GM12878 (cell line): ENCODE measurements around the gene TCF4. TPM values are rescaled to one million over a fixed set of nuclear protein-coding genes. Genes with fewer than 3 reads are reported as not detected.

ENCODE experiments used
- ATAC-seq: fragments of 200-7000 bp; cut with Tn5 transposase; 3 replicates; pipeline ENCODE4 v1.9.1; 2020; ENCODE audit warnings: mild to moderate bottlenecking, moderate library complexity
- BruUV-seq: library from RNA; stranded (reverse); fragments of 400-500 nt; replicated peaks from 2 replicates; lab custom pipeline; 2021; lab: Mats Ljungman, UMichigan
- CTCF ChIA-PET: fragments of 300-600 bp; sonication (Branson Sonifier 250); formaldehyde crosslinking; extraction: SDS; loops from one replicate; lab custom pipeline; 2021; ENCODE audit warnings: inconsistent platforms; lab: Yijun Ruan, JAX
- POLR2A ChIA-PET: fragments of 350-600 bp; formaldehyde crosslinking; extraction: SDS; loops from one replicate; lab custom pipeline; 2021; ENCODE audit warnings: inconsistent platforms; lab: Charles Lee
- RAD21 ChIA-PET: fragments of 300-600 bp; sonication (Branson Sonifier 250); formaldehyde crosslinking; loops from one replicate; lab custom pipeline; 2023; ENCODE audit warnings: antibody characterized with exemption; ENCODE audit not compliant: unreplicated experiment; lab: Charles Lee
- SMC1A ChIA-PET: fragments of 300-600 bp; sonication (Branson Sonifier 250); formaldehyde crosslinking; loops from one replicate; lab custom pipeline; 2023; ENCODE audit not compliant: unreplicated experiment, uncharacterized antibody; lab: Charles Lee
- DNase-seq: peaks from one replicate; pipeline ENCODE4 v3.0.0-alpha.2; 2011; ENCODE audit warnings: low read depth, low spot score
- FAIRE-seq: peaks from 3 replicates; lab custom pipeline; 2011; peaks lifted over from hg19 to GRCh38; lab: Jason Lieb, UNC
- H2AFZ ChIP-seq: 2 replicates; pipeline ENCODE4 v1.6.0; 2011; ENCODE audit warnings: low read depth, low read length, control low read depth; ENCODE audit not compliant: control insufficient read depth
- H3K27ac ChIP-seq: 2 replicates; pipeline ENCODE4 v1.5.1; 2011; ENCODE audit warnings: control low read depth; ENCODE audit not compliant: control insufficient read depth, insufficient read depth
- H3K27me3 ChIP-seq, 2 experiments: replicated peaks in 1 of 2; 2 replicates each; pipeline versions ENCODE4 v1.6.0 to v1.6.1; 2011; ENCODE audit warnings: low read length in 1 of 2; ENCODE audit not compliant: control insufficient read depth in 2 of 2, insufficient read depth in 2 of 2
- H3K36me3 ChIP-seq, 2 experiments: 2 replicates each; pipeline ENCODE4 v1.5.1; 2011; ENCODE audit warnings: low read length in 1 of 2; ENCODE audit not compliant: control insufficient read depth in 2 of 2, insufficient read depth in 2 of 2
- H3K4me1 ChIP-seq: 2 replicates; pipeline ENCODE4 v1.6.1; 2011; ENCODE audit warnings: mild to moderate bottlenecking, low read length, moderate library complexity, mixed read lengths; ENCODE audit not compliant: control insufficient read depth, insufficient read depth
- H3K4me2 ChIP-seq: 2 replicates; pipeline ENCODE4 v1.6.0; 2011; ENCODE audit warnings: control low read depth; ENCODE audit not compliant: control insufficient read depth, insufficient read depth
- H3K4me3 ChIP-seq: fragments of 200-600 bp; sonication (generic); 2 replicates; pipeline ENCODE4 v1.5.1; 2016
- H3K79me2 ChIP-seq: 2 replicates; pipeline ENCODE4 v1.6.0; 2011; ENCODE audit warnings: low read length; ENCODE audit not compliant: control insufficient read depth, insufficient read depth
- H3K9ac ChIP-seq: 2 replicates; pipeline ENCODE4 v1.8.0; 2011; ENCODE audit warnings: low read length, control low read depth, mixed read lengths; ENCODE audit not compliant: control insufficient read depth, insufficient read depth
- H3K9me3 ChIP-seq: replicated peaks from 3 replicates; pipeline ENCODE4 v1.5.1; 2011; ENCODE audit warnings: mild to moderate bottlenecking, low read length; ENCODE audit not compliant: control insufficient read depth, insufficient read depth
- H4K20me1 ChIP-seq: 2 replicates; pipeline ENCODE4 v1.6.0; 2011; ENCODE audit not compliant: control insufficient read depth, insufficient read depth
- ATF2 ChIP-seq: IDR thresholded peaks from 2 replicates; pipeline ENCODE4 v1.6.1; 2012; ENCODE audit warnings: low read length, inconsistent platforms
- BCL11A ChIP-seq: IDR thresholded peaks from 2 replicates; pipeline ENCODE4 v1.6.1; 2011; ENCODE audit warnings: low read depth, low read length
- DPF2 ChIP-seq: fragments of 450-650 bp; IDR thresholded peaks from 2 replicates; pipeline ENCODE4 v1.6.1; 2017; ENCODE audit warnings: mild to moderate bottlenecking
- FOXM1 ChIP-seq: IDR thresholded peaks from 2 replicates; pipeline ENCODE4 v1.6.1; 2012; ENCODE audit warnings: low read depth, mild to moderate bottlenecking, inconsistent platforms, low read length, moderate library complexity
- IKZF1 ChIP-seq: fragments of 450-650 bp; conservative IDR thresholded peaks from 2 replicates; pipeline ENCODE4 v1.6.1; 2017; ENCODE audit warnings: antibody characterized with exemption, mild to moderate bottlenecking
- IKZF2 ChIP-seq, 2 experiments: fragments of 450-650 bp; IDR thresholded peaks; 2 replicates each; pipeline ENCODE4 v1.6.1; 2017; ENCODE audit warnings: mild to moderate bottlenecking in 2 of 2, moderate library complexity in 2 of 2
- MTA2 ChIP-seq: fragments of 450-650 bp; IDR thresholded peaks from 2 replicates; pipeline ENCODE4 v1.6.1; 2016; ENCODE audit warnings: low read depth, mild to moderate bottlenecking, moderate library complexity
- NBN ChIP-seq: fragments of 450-650 bp; IDR thresholded peaks from 2 replicates; pipeline ENCODE4 v1.6.1; 2016
- PML ChIP-seq: IDR thresholded peaks from 2 replicates; pipeline ENCODE4 v1.6.1; 2012; ENCODE audit warnings: low read length, inconsistent platforms
- RFX5 ChIP-seq: IDR thresholded peaks from 2 replicates; pipeline ENCODE4 v1.6.1; 2011; ENCODE audit warnings: low read depth, low read length, improper control_type of control experiment
- WGBS: methylation state at CpG from one replicate; pipeline ENCODE4 v1.1.6; 2016; ENCODE audit warnings: low lambda C conversion rate; ENCODE audit not compliant: insufficient replicate concordance, insufficient coverage; ENCODE audit errors: missing lambda C conversion rate; 5-methylcytosine and 5-hydroxymethylcytosine counted together
- in situ Hi-C: fragments of 300-500 bp; cut with MboI; formaldehyde crosslinking; loops from 9 replicates; pipeline ENCODE4 v1.14.3; 2018; ENCODE audit warnings: mixed read lengths
- intact Hi-C: fragments of 100-400 bp; cut with micrococcal nuclease; formaldehyde crosslinking; loops from one replicate; pipeline ENCODE4 v1.14.2; 2022; ENCODE audit not compliant: unreplicated experiment
- polyA plus RNA-seq, 11 experiments: library from polyadenylated mRNA; depleted of rRNA in 4 of 11; unstranded in 6 of 11; stranded (reverse) in 5 of 11; fragments of >200 nt; fragmentation: Nextera tagmentation in 4 of 11; fragmentation: Illumina TruSeq in 1 of 11; extraction: Ambion mirVana in 4 of 11; extraction: Trizol in 1 of 11; gene quantifications; 1 replicate in 1 of 11; 2 replicates in 10 of 11; pipeline versions ENCODE4 v1.2.1 to v1.2.3, GENCODE V29; 2011 to 2016; ENCODE audit warnings: inconsistent platforms in 2 of 11, missing spikeins in 2 of 11, low read depth in 1 of 11
- total RNA-seq, 4 experiments: library from RNA; depleted of rRNA in 3 of 4; stranded (reverse); fragments of >200 nt in 3 of 4; fragmentation: Illumina TruSeq in 1 of 4; extraction: Trizol in 1 of 4; gene quantifications; 2 replicates each; pipeline versions ENCODE4 v1.2.1 to v1.2.3, GENCODE V29; 2013 to 2021
- TF ChIP-seq, protein P1 (sequence below): fragments of 450-650 bp; formaldehyde crosslinking; IDR thresholded peaks from 2 replicates; pipeline ENCODE4 v1.4.0; 2020; ENCODE audit warnings: mild to moderate bottlenecking, moderate library complexity
- TF ChIP-seq, protein P2 (sequence below): fragments of 450-650 bp; IDR thresholded peaks from 2 replicates; pipeline ENCODE4 v1.6.1; 2017; ENCODE audit warnings: mild to moderate bottlenecking, moderate library complexity

TCF4 gene
- total and polyA plus RNA-seq, 10 of the 15 experiments (the other 5 are each of a cell fraction or from before 2014, with no cell fraction given) = 15.2 to 94.0 (median 31.5) TPM

DNA sequence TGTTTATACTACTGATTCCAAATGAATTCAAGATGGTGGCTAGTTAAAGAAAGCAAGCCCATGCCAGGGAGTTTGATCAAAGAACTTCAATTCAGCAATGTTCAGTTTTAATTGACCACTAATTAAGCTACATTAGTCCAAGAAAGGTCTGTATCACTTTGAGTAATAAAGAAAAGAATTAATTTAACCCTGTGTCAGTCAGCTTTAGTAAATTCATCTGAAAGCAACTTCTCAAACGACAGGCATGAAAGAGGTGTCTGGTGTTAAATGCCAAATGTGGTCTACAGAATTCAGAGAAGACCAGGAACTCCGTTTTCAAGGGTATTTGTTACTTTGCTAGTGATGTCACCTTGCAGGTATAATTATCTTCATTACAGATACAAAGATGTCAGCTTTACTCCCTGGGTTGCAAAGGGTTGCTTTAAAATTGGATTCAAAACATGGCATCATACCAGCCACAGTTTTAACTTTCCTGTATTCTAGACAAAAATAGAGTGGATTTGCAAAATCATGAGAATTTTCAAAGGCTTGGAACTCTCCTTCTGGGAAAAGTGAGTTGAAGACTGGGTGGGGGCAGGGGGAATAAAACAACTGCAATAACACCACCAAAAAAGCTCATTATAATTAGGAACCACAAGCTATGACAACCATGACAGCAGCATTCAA, 281.5 kb downstream of the TCF4 start:
- in situ Hi-C loops (loop anchor here (25.0 kb wide), 1 partner anchor 1044 kb away; the partner anchor contains the start of gene POLI), intact Hi-C loops (no loop called here)
- ChIA-PET SMC1A (interaction anchor here (0.7 to 11.0 kb wide), 11 partner anchors 9 to 485 kb away, joined by 3 to 157 read pairs (median 6); no protein-coding TSS in a partner anchor), POLR2A (interaction anchor here (0.6 to 2.2 kb wide), 7 partner anchors 11 to 73 kb away, joined by 3 to 16 read pairs (median 5); no protein-coding TSS in a partner anchor), CTCF (interaction anchor here (0.8 to 6.6 kb wide), 12 partner anchors 11 to 78 kb away, joined by 3 to 44 read pairs (median 6); no protein-coding TSS in a partner anchor), RAD21 (interaction anchor here (0.6 to 5.6 kb wide), 9 partner anchors 8 to 83 kb away, joined by 3 to 50 read pairs (median 5); no protein-coding TSS in a partner anchor)
- H3K9me3 ChIP-seq = peaks cover 2% of the 10 kb centered on the region; the same call in 2 of the 3 replicates
- WGBS = 0% methylated on average over 2 of the region's 2 CpGs
- H3K4me2 ChIP-seq = peak overlapping the region; percentile 21
- no TSS peak for BruUV-seq
- H3K4me3 ChIP-seq = peak overlapping the region; percentile 4; the same call in 1 of the 2 replicates
- FAIRE-seq = no peak
- DNase-seq = no peak
- no peak overlapping the region for H3K9ac ChIP-seq
- peaks cover 6 to 8% of the 10 kb centered on the region in 2 experiments for H3K36me3 ChIP-seq
- H3K4me1 ChIP-seq = peaks cover 13% of the 10 kb centered on the region; the same call in 1 of the 2 replicates
- peak; percentile 13 for ATAC-seq
- H3K27ac ChIP-seq = peak overlapping the region; percentile 21; the same call in 1 of the 2 replicates
- H4K20me1 ChIP-seq = peaks cover 4% of the 10 kb centered on the region; the same call in 1 of the 2 replicates
- H2AFZ ChIP-seq = no peak overlapping the region
- peaks cover 97% of the 10 kb centered on the region for H3K79me2 ChIP-seq
- H3K27me3 ChIP-seq = no peaks in the 10 kb centered on the region
- peak; percentile 54; the same call in 1 of the 2 replicates for TF ChIP-seq BCL11A
- TF ChIP-seq NBN = no peak
- TF ChIP-seq ATF2 = 0 out of 2 replicates have a peak, but pooled peaks have one; percentile 39
- TF ChIP-seq, protein P1, sequence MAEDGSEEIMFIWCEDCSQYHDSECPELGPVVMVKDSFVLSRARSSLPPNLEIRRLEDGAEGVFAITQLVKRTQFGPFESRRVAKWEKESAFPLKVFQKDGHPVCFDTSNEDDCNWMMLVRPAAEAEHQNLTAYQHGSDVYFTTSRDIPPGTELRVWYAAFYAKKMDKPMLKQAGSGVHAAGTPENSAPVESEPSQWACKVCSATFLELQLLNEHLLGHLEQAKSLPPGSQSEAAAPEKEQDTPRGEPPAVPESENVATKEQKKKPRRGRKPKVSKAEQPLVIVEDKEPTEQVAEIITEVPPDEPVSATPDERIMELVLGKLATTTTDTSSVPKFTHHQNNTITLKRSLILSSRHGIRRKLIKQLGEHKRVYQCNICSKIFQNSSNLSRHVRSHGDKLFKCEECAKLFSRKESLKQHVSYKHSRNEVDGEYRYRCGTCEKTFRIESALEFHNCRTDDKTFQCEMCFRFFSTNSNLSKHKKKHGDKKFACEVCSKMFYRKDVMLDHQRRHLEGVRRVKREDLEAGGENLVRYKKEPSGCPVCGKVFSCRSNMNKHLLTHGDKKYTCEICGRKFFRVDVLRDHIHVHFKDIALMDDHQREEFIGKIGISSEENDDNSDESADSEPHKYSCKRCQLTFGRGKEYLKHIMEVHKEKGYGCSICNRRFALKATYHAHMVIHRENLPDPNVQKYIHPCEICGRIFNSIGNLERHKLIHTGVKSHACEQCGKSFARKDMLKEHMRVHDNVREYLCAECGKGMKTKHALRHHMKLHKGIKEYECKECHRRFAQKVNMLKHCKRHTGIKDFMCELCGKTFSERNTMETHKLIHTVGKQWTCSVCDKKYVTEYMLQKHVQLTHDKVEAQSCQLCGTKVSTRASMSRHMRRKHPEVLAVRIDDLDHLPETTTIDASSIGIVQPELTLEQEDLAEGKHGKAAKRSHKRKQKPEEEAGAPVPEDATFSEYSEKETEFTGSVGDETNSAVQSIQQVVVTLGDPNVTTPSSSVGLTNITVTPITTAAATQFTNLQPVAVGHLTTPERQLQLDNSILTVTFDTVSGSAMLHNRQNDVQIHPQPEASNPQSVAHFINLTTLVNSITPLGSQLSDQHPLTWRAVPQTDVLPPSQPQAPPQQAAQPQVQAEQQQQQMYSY (CRISPR knock-in tag) = no peak
- TF ChIP-seq, protein P2, sequence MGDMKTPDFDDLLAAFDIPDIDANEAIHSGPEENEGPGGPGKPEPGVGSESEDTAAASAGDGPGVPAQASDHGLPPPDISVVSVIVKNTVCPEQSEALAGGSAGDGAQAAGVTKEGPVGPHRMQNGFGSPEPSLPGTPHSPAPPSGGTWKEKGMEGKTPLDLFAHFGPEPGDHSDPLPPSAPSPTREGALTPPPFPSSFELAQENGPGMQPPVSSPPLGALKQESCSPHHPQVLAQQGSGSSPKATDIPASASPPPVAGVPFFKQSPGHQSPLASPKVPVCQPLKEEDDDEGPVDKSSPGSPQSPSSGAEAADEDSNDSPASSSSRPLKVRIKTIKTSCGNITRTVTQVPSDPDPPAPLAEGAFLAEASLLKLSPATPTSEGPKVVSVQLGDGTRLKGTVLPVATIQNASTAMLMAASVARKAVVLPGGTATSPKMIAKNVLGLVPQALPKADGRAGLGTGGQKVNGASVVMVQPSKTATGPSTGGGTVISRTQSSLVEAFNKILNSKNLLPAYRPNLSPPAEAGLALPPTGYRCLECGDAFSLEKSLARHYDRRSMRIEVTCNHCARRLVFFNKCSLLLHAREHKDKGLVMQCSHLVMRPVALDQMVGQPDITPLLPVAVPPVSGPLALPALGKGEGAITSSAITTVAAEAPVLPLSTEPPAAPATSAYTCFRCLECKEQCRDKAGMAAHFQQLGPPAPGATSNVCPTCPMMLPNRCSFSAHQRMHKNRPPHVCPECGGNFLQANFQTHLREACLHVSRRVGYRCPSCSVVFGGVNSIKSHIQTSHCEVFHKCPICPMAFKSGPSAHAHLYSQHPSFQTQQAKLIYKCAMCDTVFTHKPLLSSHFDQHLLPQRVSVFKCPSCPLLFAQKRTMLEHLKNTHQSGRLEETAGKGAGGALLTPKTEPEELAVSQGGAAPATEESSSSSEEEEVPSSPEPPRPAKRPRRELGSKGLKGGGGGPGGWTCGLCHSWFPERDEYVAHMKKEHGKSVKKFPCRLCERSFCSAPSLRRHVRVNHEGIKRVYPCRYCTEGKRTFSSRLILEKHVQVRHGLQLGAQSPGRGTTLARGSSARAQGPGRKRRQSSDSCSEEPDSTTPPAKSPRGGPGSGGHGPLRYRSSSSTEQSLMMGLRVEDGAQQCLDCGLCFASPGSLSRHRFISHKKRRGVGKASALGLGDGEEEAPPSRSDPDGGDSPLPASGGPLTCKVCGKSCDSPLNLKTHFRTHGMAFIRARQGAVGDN = 0 out of 2 replicates have a peak, but pooled peaks have one; percentile 26
- TF ChIP-seq IKZF2 (IDR thresholded peaks at IDR 0.05) = 0 out of 4 replicates have a peak, but pooled peaks of 1 of the 2 experiments have one; percentile 10
- no peak for TF ChIP-seq FOXM1
- TF ChIP-seq PML = 0 out of 2 replicates have a peak, but pooled peaks have one; percentile 17
- TF ChIP-seq MTA2 = peak; percentile 94
- TF ChIP-seq RFX5 = no peak
- peak; percentile 15; the same call in 1 of the 2 replicates for TF ChIP-seq IKZF1
- TF ChIP-seq DPF2 = 0 out of 2 replicates have a peak, but pooled peaks have one; percentile 18
